NCI-H146 treated with DMSO at 0.1 percent for 48 hours (cell line): Measurements from ENCODE around the gene RHOT2.

Experiments used
- DNase-seq: peaks from one replicate; lab custom pipeline; 2025; ENCODE audit not compliant: unreplicated experiment; lab: John Stamatoyannopoulos, UW

Gene RHOT2

GRCh38 chr16:632486-633335, 35.2 kb upstream of the RHOT2 start:
- DNase-seq: no peak

GRCh38 chr16:633336-634050, 34.4 kb upstream of the RHOT2 start:
- DNase-seq: no peak

- no peak for DNase-seq
Measured at GRCh38 chr16:634051-634670, 33.8 kb upstream of the RHOT2 start.

GRCh38 chr16:634996-635395, 32.9 kb upstream of the RHOT2 start:
- DNase-seq: no peak

- DNase-seq: no peak
Measured at GRCh38 chr16:635573-636205, 32.2 kb upstream of the RHOT2 start.

- DNase-seq: peak; percentile 93
Measured at GRCh38 chr16:636206-637080, 31.5 kb upstream of the RHOT2 start, which contains the start of gene METTL26. Gene METTL26 (minus strand): TSS chr16:636305. CDS start chr16:636290, 15 bp downstream.

GRCh38 chr16:637081-638018, 30.6 kb upstream of the RHOT2 start:
- peak; percentile 82 for DNase-seq

- DNase-seq: no peak
Measured at GRCh38 chr16:638034-638543, 29.8 kb upstream of the RHOT2 start.

GRCh38 chr16:638836-639235, 29.1 kb upstream of the RHOT2 start:
- no peak for DNase-seq

- DNase-seq: no peak
Measured at GRCh38 chr16:640614-641013, 27.3 kb upstream of the RHOT2 start.

GRCh38 chr16:641326-642188, 26.4 kb upstream of the RHOT2 start, which contains the start of gene MCRIP2:
Gene MCRIP2 (plus strand): TSS chr16:641828. CDS start chr16:641992, 164 bp downstream.
- peak; percentile 68 for DNase-seq

- peak; percentile 14 for DNase-seq
Measured at GRCh38 chr16:642189-643049, 25.5 kb upstream of the RHOT2 start.

- no peak for DNase-seq
Measured at GRCh38 chr16:643050-643368, 24.9 kb upstream of the RHOT2 start.

GRCh38 chr16:644556-644955, 23.4 kb upstream of the RHOT2 start:
- DNase-seq: no peak

- DNase-seq: no peak
Measured at GRCh38 chr16:645852-646678, 21.9 kb upstream of the RHOT2 start.

- no peak for DNase-seq
Measured at GRCh38 chr16:646679-647172, 21.2 kb upstream of the RHOT2 start.
